ENCODE measurements around the gene KIFAP3.

DNA sequence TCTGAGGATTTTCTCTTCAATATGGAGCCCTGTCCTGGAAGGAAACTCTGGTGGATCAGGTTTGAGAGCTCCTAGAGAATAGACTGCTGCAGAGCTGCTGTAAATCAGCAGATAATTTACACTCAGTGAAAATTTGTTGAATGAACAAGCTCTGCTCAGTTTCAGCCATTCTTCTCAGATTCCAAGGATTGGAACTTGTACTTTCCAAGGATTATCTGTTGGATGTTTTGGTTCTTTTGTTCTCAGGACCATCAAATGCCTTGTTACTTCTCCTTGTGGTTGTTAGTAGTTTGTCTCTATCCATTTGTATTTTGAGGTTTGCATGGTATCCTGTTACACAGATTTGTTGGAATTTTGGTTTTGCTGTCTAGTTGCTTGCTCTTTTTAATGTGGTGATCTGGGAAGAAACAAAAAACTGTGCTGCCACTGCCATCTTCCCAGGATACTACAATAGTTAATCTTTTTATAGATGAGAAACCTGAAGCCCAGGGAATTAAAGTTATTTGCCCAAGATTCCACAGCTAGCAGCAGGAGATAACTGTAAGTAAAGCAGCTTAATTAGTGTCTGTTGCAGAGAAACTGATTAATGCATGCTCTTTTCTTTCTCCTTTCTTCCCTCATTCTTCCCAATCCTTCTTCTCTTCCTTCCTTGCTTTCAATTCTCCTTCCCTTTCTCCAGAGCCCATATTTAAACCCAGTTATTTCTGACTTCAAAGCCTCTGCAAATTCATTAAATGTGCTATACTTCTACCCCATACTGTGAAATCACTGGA, 21.7 kb upstream of the KIFAP3 start:
- TF ChIP-seq, protein P1, sequence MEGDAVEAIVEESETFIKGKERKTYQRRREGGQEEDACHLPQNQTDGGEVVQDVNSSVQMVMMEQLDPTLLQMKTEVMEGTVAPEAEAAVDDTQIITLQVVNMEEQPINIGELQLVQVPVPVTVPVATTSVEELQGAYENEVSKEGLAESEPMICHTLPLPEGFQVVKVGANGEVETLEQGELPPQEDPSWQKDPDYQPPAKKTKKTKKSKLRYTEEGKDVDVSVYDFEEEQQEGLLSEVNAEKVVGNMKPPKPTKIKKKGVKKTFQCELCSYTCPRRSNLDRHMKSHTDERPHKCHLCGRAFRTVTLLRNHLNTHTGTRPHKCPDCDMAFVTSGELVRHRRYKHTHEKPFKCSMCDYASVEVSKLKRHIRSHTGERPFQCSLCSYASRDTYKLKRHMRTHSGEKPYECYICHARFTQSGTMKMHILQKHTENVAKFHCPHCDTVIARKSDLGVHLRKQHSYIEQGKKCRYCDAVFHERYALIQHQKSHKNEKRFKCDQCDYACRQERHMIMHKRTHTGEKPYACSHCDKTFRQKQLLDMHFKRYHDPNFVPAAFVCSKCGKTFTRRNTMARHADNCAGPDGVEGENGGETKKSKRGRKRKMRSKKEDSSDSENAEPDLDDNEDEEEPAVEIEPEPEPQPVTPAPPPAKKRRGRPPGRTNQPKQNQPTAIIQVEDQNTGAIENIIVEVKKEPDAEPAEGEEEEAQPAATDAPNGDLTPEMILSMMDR (IDR thresholded peaks at IDR 0.05): no peak
- no peak for TF ChIP-seq POLR2A (IDR thresholded peaks at IDR 0.05)

Measured in adrenal gland (tissue), 5 donors.